Thyroid gland (tissue), 4 donors: ENCODE data around the gene ATAD2B. TPM values are rescaled to one million over a fixed set of nuclear protein-coding genes. Genes with fewer than 3 reads are reported as not detected.

Experiments used
- DNase-seq, 2 donors: peaks; one replicate each; pipeline ENCODE4 v3.0.0-alpha.2; 2019
- H3K27ac ChIP-seq, 3 donors: fragments of 200-600 bp; sonication (generic); 1 replicate in 2 of 3; 2 replicates in 1 of 3; pipeline ENCODE4 v1.5.1; 2016 to 2019; ENCODE audit warnings: mild to moderate bottlenecking in 1 of 3, moderate library complexity in 1 of 3
- H3K27me3 ChIP-seq: fragments of 200-600 bp; sonication (generic); one replicate; pipeline ENCODE4 v1.5.1; 2019
- H3K36me3 ChIP-seq, 2 donors: fragments of 200-600 bp; sonication (generic); one replicate each; pipeline ENCODE4 v1.5.1; 2016 to 2019
- H3K4me1 ChIP-seq, 2 donors: fragments of 200-600 bp; sonication (generic); one replicate each; pipeline ENCODE4 v1.5.1; 2017 to 2019
- H3K4me3 ChIP-seq, 3 donors: fragments of 200-600 bp; sonication (generic); replicated peaks in 1 of 3; 1 replicate in 2 of 3; 2 replicates in 1 of 3; pipeline ENCODE4 v1.5.1; 2016; ENCODE audit warnings: mild to moderate bottlenecking in 1 of 3
- H3K9me3 ChIP-seq: fragments of 200-600 bp; sonication (generic); one replicate; pipeline ENCODE4 v1.5.1; 2017
- CTCF ChIP-seq, 6 experiments: fragments of 200-600 bp in 3 of 6; fragments of 450-650 bp in 3 of 6; sonication (generic) in 3 of 6; IDR thresholded peaks; one replicate each; pipeline ENCODE4 v1.5.1; 2016 to 2019; ENCODE audit warnings: antibody characterized with exemption in 6 of 6, mild to moderate bottlenecking in 2 of 6, inconsistent platforms in 1 of 6, moderate library complexity in 1 of 6
- POLR2A ChIP-seq, 2 donors: fragments of 450-650 bp; IDR thresholded peaks; one replicate each; pipeline ENCODE4 v1.6.1; 2017; ENCODE audit warnings: antibody characterized with exemption in 2 of 2, mild to moderate bottlenecking in 2 of 2, moderate library complexity in 1 of 2
- WGBS, 2 donors: methylation state at CpG; one replicate each; pipeline ENCODE4 v1.1.5; 2017; 5-methylcytosine and 5-hydroxymethylcytosine counted together
- intact Hi-C: fragments of 100-400 bp; cut with DNase I; formaldehyde crosslinking; loops from one replicate; pipeline ENCODE4 v1.15.1; 2023
- total RNA-seq, 4 donors: library from RNA; depleted of rRNA; stranded (reverse); fragments of >200 nt; gene quantifications; one replicate each; pipeline ENCODE4 v1.2.3, GENCODE V29; 2016

Gene ATAD2B
- total RNA-seq, 4 donors from 2014 or later, result 32.8 to 49.3 (median 37.3) TPM

DNA sequence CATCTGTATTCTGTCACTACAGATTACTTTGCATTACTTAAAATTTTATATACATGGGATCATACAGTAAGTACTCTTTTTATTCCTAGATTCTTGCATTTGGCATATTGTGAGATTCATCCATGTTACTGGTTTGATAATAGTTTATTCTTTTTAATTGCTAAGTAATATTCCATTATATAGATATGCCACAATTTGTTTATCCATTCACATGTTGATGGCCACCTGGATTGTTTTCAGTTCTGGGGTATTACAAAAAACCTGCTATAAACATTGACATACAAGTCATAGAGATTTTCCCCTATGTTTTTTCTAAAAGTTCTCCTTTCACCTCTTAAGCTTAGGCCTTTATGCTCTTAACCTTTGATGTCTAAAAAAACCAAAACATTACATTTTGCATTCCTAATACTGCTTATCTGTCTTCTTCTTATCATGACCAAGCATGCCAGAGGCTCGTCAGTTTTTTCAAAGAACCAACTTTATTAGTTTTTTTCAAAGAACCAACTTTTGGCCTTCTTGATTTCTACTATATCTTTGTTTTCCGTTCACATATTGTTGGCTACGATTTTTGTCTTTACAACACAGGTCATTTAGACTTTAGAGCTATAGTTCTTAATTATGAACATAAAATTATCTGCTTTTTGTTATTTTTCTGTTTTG is 86.9 kb downstream of the ATAD2B start:
- H3K27ac ChIP-seq, result no peak overlapping the region
- no peaks in the 10 kb centered on the region for H3K9me3 ChIP-seq
- H3K36me3 ChIP-seq, result no peaks in the 10 kb centered on the region
- DNase-seq, result no peak
- intact Hi-C loops, result no loop called here
- TF ChIP-seq POLR2A (IDR thresholded peaks at IDR 0.05) (no peak), CTCF (IDR thresholded peaks at IDR 0.05) (no peak)
- no peaks in the 10 kb centered on the region for H3K27me3 ChIP-seq
- H3K4me1 ChIP-seq, result no peaks in the 10 kb centered on the region
- no peak overlapping the region for H3K4me3 ChIP-seq
- 98 to 99% methylated on average over 3 of the region's 3 CpGs for WGBS, 2 donors

GRCh38 chr2:23838996-23839395 is 87.9 kb downstream of the ATAD2B start:
- no peak for TF ChIP-seq CTCF (IDR thresholded peaks at IDR 0.05)
- TF ChIP-seq POLR2A (IDR thresholded peaks at IDR 0.05), result no peak
- Histone ChIP-seq H3K27me3 (no peaks in the 10 kb centered on the region), H3K4me1 (no peaks in the 10 kb centered on the region), H3K9me3 (no peaks in the 10 kb centered on the region), H3K27ac (no peak overlapping the region), H3K36me3 (no peaks in the 10 kb centered on the region), H3K4me3 (no peak overlapping the region)
- DNase-seq, result no peak
- WGBS, 2 donors, result 97 to 98% methylated on average over 1 of the region's 1 CpG
- intact Hi-C loops, result no loop called here

DNA sequence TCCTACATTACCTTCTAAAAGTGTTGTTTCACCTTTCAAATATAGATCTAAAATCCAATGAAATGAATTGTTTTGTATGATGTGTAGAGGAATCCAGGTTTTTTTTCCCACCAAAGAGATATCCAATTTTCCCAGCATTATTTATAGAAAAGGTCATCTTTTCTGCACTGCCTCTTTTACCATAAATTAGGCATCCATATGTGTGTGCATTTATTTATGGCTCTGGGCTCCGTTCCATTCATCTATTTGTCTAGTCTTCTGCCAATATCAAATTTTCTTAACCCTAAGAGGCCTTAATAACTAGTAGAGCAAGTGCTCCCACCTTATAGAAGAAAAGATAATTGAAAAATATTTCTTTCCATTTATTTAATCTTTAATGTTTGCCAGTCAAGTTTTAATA is 88.3 kb downstream of the ATAD2B start:
- 90 to 93% methylated on average over 1 of the region's 1 CpG for WGBS, 2 donors
- H3K9me3 ChIP-seq, result no peaks in the 10 kb centered on the region
- H3K27ac ChIP-seq, result no peak overlapping the region

DNA sequence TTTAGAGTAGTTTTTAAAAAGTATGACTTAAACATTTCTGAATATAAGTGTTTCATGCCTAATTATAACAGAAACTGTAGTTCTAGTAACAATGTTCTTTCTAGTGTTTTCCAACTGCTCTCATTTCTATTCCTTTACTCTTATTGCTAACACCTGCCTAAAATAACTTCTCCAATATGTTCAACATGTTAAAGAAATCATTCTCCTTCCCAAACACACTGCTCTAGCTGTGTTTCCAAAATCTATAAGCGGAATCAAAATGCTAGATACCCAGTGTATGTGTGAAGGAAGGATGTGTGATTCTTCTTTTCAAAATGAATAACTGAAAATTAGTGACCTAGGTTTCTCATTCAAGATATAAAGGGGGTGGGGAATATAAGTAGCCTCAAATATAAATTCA is 89.1 kb downstream of the ATAD2B start:
- DNase-seq, result no peak
- no peak for TF ChIP-seq CTCF (IDR thresholded peaks at IDR 0.05)
- TF ChIP-seq POLR2A (IDR thresholded peaks at IDR 0.05), result no peak
- Histone ChIP-seq H3K36me3 (no peaks in the 10 kb centered on the region), H3K27me3 (no peaks in the 10 kb centered on the region), H3K27ac (no peak overlapping the region), H3K4me3 (no peak overlapping the region), H3K4me1 (no peaks in the 10 kb centered on the region), H3K9me3 (no peaks in the 10 kb centered on the region)
- WGBS, 2 donors, result 98 to 100% methylated on average over 1 of the region's 1 CpG
- intact Hi-C loops, result no loop called here

More for the DNA sequence above, 88.3 kb downstream of the ATAD2B start:
- TF ChIP-seq CTCF (IDR thresholded peaks at IDR 0.05) (no peak), POLR2A (IDR thresholded peaks at IDR 0.05) (no peak)
- no peaks in the 10 kb centered on the region for H3K36me3 ChIP-seq
- no peak overlapping the region for H3K4me3 ChIP-seq
- no peaks in the 10 kb centered on the region for H3K4me1 ChIP-seq
- no peak for DNase-seq
- intact Hi-C loops, result no loop called here
- no peaks in the 10 kb centered on the region for H3K27me3 ChIP-seq

DNA sequence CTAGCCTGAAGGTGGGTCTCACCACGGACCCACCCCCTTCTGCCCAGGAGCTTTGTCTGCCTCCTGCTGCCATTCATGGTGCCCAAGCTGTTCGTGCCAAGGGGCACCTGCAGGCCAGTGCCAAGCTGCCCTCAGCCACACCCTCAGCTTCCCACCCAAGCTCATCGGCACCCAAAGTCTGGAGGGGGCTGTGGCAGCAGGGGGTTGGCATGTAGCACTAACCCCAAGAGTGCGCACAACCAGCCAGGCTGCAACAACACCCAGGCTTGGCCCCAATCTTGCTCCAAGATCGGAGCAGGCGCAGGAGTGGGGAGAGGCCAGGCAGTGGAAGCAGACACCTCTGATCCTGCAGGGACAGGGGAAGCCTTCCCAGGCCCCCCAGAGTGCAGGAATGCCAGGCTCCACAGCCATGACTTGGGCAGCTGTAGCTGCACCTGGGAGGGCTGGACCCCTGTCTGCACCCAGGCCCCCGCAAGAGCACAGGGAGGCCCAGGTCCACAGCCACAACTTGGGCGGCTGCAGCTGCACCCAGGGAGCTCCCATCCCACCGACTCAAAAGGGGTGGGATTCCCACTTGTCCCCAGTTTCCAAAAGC is 89.9 kb downstream of the ATAD2B start:
- DNase-seq, result no peak
- Histone ChIP-seq H3K9me3 (no peaks in the 10 kb centered on the region), H3K27ac (no peak overlapping the region), H3K4me1 (no peaks in the 10 kb centered on the region), H3K36me3 (no peaks in the 10 kb centered on the region), H3K4me3 (no peak overlapping the region), H3K27me3 (no peaks in the 10 kb centered on the region)
- TF ChIP-seq POLR2A (IDR thresholded peaks at IDR 0.05) (no peak), CTCF (IDR thresholded peaks at IDR 0.05) (no peak)
- WGBS, 2 donors, result 88 to 100% methylated on average over 3 to 7 of the region's 9 CpGs
- intact Hi-C loops, result no loop called here
